Gastrocnemius medialis (tissue), 4 donors: Measurements from ENCODE around the gene ZFYVE28. TPM values are rescaled to one million over a fixed set of nuclear protein-coding genes. Genes with fewer than 3 reads are reported as not detected.

Source experiments
- ATAC-seq, 2 donors: fragments of 150-250 bp; one replicate each; pipeline ENCODE4 v1.9.1; 2016
- DNase-seq, 2 donors: peaks; one replicate each; pipeline ENCODE4 v3.0.0-alpha.2; 2019
- H3K27ac ChIP-seq, 4 donors: fragments of 200-600 bp; sonication (generic); 1 replicate in 1 of 4; 2 replicates in 3 of 4; pipeline ENCODE4 v1.5.1; 2016 to 2018; ENCODE audit warnings: mild to moderate bottlenecking in 2 of 4, moderate library complexity in 1 of 4
- H3K27me3 ChIP-seq, 3 donors: fragments of 200-600 bp; sonication (generic) in 2 of 3; 1 replicate in 1 of 3; 2 replicates in 2 of 3; pipeline versions ENCODE4 v1.5.1 to v1.6.0; 2016 to 2019; ENCODE audit warnings: mild to moderate bottlenecking in 1 of 3, moderate library complexity in 1 of 3
- H3K36me3 ChIP-seq, 2 donors: fragments of 200-600 bp; sonication (generic) in 1 of 2; one replicate each; pipeline ENCODE4 v1.5.1; 2017 to 2018
- H3K4me1 ChIP-seq, 2 donors: fragments of 200-600 bp; sonication (generic) in 1 of 2; one replicate each; pipeline ENCODE4 v1.5.1; 2016 to 2017; ENCODE audit warnings: mild to moderate bottlenecking in 2 of 2
- H3K4me3 ChIP-seq, 4 donors: fragments of 200-600 bp; sonication (generic) in 3 of 4; 1 replicate in 1 of 4; 2 replicates in 3 of 4; pipeline ENCODE4 v1.5.1; 2016 to 2019; ENCODE audit warnings: mild to moderate bottlenecking in 2 of 4
- H3K9me3 ChIP-seq, 3 donors: fragments of 200-600 bp; sonication (generic) in 2 of 3; 1 replicate in 1 of 3; 2 replicates in 2 of 3; pipeline ENCODE4 v1.5.1; 2016 to 2019
- POLR2A ChIP-seq, 2 donors: fragments of 450-650 bp; IDR thresholded peaks; one replicate each; pipeline ENCODE4 v1.6.1; 2017; ENCODE audit warnings: antibody characterized with exemption in 2 of 2, mild to moderate bottlenecking in 2 of 2, moderate library complexity in 2 of 2
- in situ Hi-C, 4 donors: fragments of 200-750 bp; cut with MboI; loops; one replicate each; pipeline versions ENCODE4 v1.15.0 to v1.8.0; 2017; ENCODE audit warnings: low sequenced_read_pairs in 4 of 4
- intact Hi-C: fragments of 100-400 bp; cut with DNase I; formaldehyde crosslinking; loops from one replicate; pipeline ENCODE4 v1.15.1; 2023; ENCODE audit warnings: low total_unique reads
- total RNA-seq, 4 donors: library from RNA; depleted of rRNA; stranded (reverse); fragments of >200 nt; gene quantifications; one replicate each; pipeline versions ENCODE4 v1.1.0 to v1.2.3, GENCODE V29; 2016
- TF ChIP-seq, protein P1 (sequence below), 5 experiments: fragments of 450-650 bp in 3 of 5; fragments of 200-600 bp in 2 of 5; sonication (generic) in 2 of 5; IDR thresholded peaks in 4 of 5; conservative IDR thresholded peaks in 1 of 5; 1 replicate in 4 of 5; 2 replicates in 1 of 5; pipeline ENCODE4 v1.5.1; 2016 to 2019; ENCODE audit warnings: antibody characterized with exemption in 5 of 5, mild to moderate bottlenecking in 3 of 5, moderate library complexity in 3 of 5

Gene ZFYVE28
- total RNA-seq, 4 donors from 2014 or later: 1.8 to 6.0 (median 3.4) TPM

GRCh38 chr4:2425386-2426068 lies 7.1 kb upstream of the ZFYVE28 start:
- H3K27ac ChIP-seq: no peak overlapping the region
- in situ Hi-C loops: loop anchor here in 1 of 4 donors (10.0 kb wide), 1 partner anchor 539 kb away; the partner anchor contains the start of genes GRK4 and NOP14
- DNase-seq: no peak
- intact Hi-C loops: no loop called here
- no peaks in the 10 kb centered on the region for H3K4me1 ChIP-seq
- no peak overlapping the region for H3K4me3 ChIP-seq
- no peak for ATAC-seq
- no peak for TF ChIP-seq POLR2A (IDR thresholded peaks at IDR 0.05)
- TF ChIP-seq, protein P1, sequence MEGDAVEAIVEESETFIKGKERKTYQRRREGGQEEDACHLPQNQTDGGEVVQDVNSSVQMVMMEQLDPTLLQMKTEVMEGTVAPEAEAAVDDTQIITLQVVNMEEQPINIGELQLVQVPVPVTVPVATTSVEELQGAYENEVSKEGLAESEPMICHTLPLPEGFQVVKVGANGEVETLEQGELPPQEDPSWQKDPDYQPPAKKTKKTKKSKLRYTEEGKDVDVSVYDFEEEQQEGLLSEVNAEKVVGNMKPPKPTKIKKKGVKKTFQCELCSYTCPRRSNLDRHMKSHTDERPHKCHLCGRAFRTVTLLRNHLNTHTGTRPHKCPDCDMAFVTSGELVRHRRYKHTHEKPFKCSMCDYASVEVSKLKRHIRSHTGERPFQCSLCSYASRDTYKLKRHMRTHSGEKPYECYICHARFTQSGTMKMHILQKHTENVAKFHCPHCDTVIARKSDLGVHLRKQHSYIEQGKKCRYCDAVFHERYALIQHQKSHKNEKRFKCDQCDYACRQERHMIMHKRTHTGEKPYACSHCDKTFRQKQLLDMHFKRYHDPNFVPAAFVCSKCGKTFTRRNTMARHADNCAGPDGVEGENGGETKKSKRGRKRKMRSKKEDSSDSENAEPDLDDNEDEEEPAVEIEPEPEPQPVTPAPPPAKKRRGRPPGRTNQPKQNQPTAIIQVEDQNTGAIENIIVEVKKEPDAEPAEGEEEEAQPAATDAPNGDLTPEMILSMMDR (IDR thresholded peaks at IDR 0.05 in 4 of 5, conservative IDR thresholded peaks at IDR 0.05 in 1 of 5): no peak
- H3K36me3 ChIP-seq: no peaks in the 10 kb centered on the region
- H3K9me3 ChIP-seq: no peaks in the 10 kb centered on the region
- peaks cover 0 to 13% (median 3%) of the 10 kb centered on the region in 3 donors for H3K27me3 ChIP-seq

DNA sequence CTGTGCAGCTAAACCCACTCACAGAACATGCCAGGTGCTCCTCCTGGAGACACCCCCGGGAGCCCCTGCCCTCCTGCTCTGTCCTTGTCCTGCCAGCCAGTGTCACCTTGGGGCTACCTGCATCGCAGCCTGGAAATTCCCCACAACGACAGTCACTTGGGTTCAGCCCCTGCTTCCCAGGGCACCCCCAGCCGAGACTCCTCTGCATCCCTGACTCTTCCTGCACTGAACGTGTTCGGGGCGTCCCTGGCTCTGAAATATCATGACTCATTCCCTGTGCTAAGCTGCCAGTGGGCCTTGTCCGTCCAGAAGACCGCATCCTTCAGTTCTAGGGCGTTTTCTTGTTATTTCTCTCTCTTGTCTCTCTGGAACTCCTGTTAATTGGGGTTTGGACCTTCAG lies 6.1 kb upstream of the ZFYVE28 start:
- Histone ChIP-seq H3K4me3 (no peak overlapping the region), H3K36me3 (no peaks in the 10 kb centered on the region), H3K9me3 (no peaks in the 10 kb centered on the region), H3K27me3 (peaks cover 0 to 15% (median 8%) of the 10 kb centered on the region in 3 donors), H3K27ac (no peak overlapping the region), H3K4me1 (no peaks in the 10 kb centered on the region)
- in situ Hi-C loops (loop anchor here in 3 of 4 donors (10.0 to 25.0 kb wide), 2 partner anchors 187 to 540 kb away; partner anchors contain the start of genes HAUS3 (in 2 of the 3), POLN (in 2 of the 3), GRK4 (in 1 of the 3) and NOP14 (in 1 of the 3)), intact Hi-C loops (no loop called here)
- DNase-seq: no peak
- ATAC-seq: no peak
- TF ChIP-seq POLR2A (IDR thresholded peaks at IDR 0.05): no peak
- TF ChIP-seq, protein P1 (IDR thresholded peaks at IDR 0.05 in 4 of 5, conservative IDR thresholded peaks at IDR 0.05 in 1 of 5): no peak

- Histone ChIP-seq H3K36me3 (no peaks in the 10 kb centered on the region), H3K4me1 (peaks cover 4 to 7% of the 10 kb centered on the region in 2 donors), H3K27me3 (peaks cover 0 to 15% (median 8%) of the 10 kb centered on the region in 3 donors), H3K9me3 (no peaks in the 10 kb centered on the region), H3K27ac (no peak overlapping the region), H3K4me3 (no peak overlapping the region)
- ATAC-seq (no peak), DNase-seq (no peak)
- intact Hi-C loops: no loop called here
- no peak for TF ChIP-seq POLR2A (IDR thresholded peaks at IDR 0.05)
- TF ChIP-seq, protein P1 (IDR thresholded peaks at IDR 0.05 in 4 of 5, conservative IDR thresholded peaks at IDR 0.05 in 1 of 5): no peak
- in situ Hi-C loops: loop anchor here in 3 of 4 donors (10.0 to 25.0 kb wide), 2 partner anchors 186 to 541 kb away; partner anchors contain the start of genes HAUS3 (in 2 of the 3), POLN (in 2 of the 3), GRK4 (in 1 of the 3) and NOP14 (in 1 of the 3)
Measured at GRCh38 chr4:2423695-2424094, 5.2 kb upstream of the ZFYVE28 start.

GRCh38 chr4:2423066-2423465 lies 4.6 kb upstream of the ZFYVE28 start:
- H3K36me3 ChIP-seq: no peaks in the 10 kb centered on the region
- ATAC-seq: no peak
- DNase-seq: no peak
- TF ChIP-seq, protein P1 (IDR thresholded peaks at IDR 0.05 in 4 of 5, conservative IDR thresholded peaks at IDR 0.05 in 1 of 5): no peak
- no peak for TF ChIP-seq POLR2A (IDR thresholded peaks at IDR 0.05)
- peaks cover 4 to 7% of the 10 kb centered on the region in 2 donors for H3K4me1 ChIP-seq
- H3K27ac ChIP-seq: no peak overlapping the region
- in situ Hi-C loops: loop anchor here in 3 of 4 donors (10.0 to 25.0 kb wide), 2 partner anchors 186 to 542 kb away; partner anchors contain the start of genes HAUS3 (in 2 of the 3), POLN (in 2 of the 3), GRK4 (in 1 of the 3) and NOP14 (in 1 of the 3)
- no peaks in the 10 kb centered on the region for H3K9me3 ChIP-seq
- peaks cover 0 to 15% (median 8%) of the 10 kb centered on the region in 3 donors for H3K27me3 ChIP-seq
- intact Hi-C loops: no loop called here
- no peak overlapping the region for H3K4me3 ChIP-seq
